ENCODE data around the gene MRRF. TPM values are rescaled to one million over a fixed set of nuclear protein-coding genes. Genes with fewer than 3 reads are reported as not detected.
A peak's percentile ranks its signal among the peaks of the same experiment; 100 is the strongest.

MRRF gene
- total RNA-seq, 1 donor from 2014 or later, result 38.5 TPM

GRCh38 chr9:122364783-122365150 is 100.1 kb downstream of the MRRF start:
- Histone ChIP-seq H3K4me1 (peaks cover 17% of the 10 kb centered on the region), H3K4me3 (no peak overlapping the region), H3K27ac (no peak overlapping the region), H3K9me3 (no peaks in the 10 kb centered on the region), H3K27me3 (no peaks in the 10 kb centered on the region), H3K36me3 (no peaks in the 10 kb centered on the region)
- intact Hi-C loops (cut with DNase I), result no loop called here
- no peak for TF ChIP-seq POLR2AphosphoS5 (IDR thresholded peaks at IDR 0.05; ENCODE audit: insufficient read depth in 1 of 2, low read depth in 1 of 2)
- TF ChIP-seq, protein P1, sequence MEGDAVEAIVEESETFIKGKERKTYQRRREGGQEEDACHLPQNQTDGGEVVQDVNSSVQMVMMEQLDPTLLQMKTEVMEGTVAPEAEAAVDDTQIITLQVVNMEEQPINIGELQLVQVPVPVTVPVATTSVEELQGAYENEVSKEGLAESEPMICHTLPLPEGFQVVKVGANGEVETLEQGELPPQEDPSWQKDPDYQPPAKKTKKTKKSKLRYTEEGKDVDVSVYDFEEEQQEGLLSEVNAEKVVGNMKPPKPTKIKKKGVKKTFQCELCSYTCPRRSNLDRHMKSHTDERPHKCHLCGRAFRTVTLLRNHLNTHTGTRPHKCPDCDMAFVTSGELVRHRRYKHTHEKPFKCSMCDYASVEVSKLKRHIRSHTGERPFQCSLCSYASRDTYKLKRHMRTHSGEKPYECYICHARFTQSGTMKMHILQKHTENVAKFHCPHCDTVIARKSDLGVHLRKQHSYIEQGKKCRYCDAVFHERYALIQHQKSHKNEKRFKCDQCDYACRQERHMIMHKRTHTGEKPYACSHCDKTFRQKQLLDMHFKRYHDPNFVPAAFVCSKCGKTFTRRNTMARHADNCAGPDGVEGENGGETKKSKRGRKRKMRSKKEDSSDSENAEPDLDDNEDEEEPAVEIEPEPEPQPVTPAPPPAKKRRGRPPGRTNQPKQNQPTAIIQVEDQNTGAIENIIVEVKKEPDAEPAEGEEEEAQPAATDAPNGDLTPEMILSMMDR (IDR thresholded peaks at IDR 0.05), result no peak
- no peak for TF ChIP-seq POLR2A (IDR thresholded peaks at IDR 0.05)
- DNase-seq (ENCODE audit: extremely low spot score in 2 of 2), result no peak

DNA sequence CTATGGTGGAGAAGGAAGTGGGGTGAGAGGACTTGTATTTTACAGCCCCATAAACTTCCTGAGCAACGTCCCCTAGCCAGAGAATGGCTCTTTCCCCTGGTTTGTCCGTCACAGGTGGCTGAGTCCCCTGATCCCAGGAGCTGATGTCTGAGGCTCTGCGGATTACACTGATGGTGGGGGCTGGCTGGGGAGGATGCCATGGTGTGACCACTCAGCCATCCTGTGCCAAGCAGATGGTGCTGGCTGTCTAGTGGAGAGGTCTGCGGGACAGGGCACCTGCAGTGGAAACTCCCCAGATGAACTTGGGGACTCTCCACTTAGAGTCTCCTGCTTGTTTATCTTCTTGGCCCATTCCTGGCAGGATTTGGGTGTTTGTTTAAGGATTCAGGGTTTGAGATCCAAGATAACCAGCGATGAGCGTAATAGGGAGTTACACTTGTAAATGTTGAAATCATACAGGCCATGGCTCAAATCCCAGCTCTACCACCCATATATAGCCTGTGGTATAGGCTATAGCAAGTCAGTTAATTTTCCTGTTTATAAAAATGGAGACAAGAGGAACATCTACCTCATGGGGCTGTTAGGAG is 101.5 kb downstream of the MRRF start:
- intact Hi-C loops (cut with DNase I), result no loop called here
- H3K27ac ChIP-seq, result no peak overlapping the region
- TF ChIP-seq, protein P1 (IDR thresholded peaks at IDR 0.05), result no peak
- no peak for TF ChIP-seq POLR2AphosphoS5 (IDR thresholded peaks at IDR 0.05; ENCODE audit: insufficient read depth in 1 of 2, low read depth in 1 of 2)
- TF ChIP-seq POLR2A (IDR thresholded peaks at IDR 0.05), result no peak
- DNase-seq (ENCODE audit: extremely low spot score in 2 of 2), result no peak
- H3K27me3 ChIP-seq, result no peaks in the 10 kb centered on the region
- H3K9me3 ChIP-seq, result no peaks in the 10 kb centered on the region
- no peak overlapping the region for H3K4me3 ChIP-seq
- H3K4me1 ChIP-seq, result peaks cover 27% of the 10 kb centered on the region
- H3K36me3 ChIP-seq, result no peaks in the 10 kb centered on the region

DNA sequence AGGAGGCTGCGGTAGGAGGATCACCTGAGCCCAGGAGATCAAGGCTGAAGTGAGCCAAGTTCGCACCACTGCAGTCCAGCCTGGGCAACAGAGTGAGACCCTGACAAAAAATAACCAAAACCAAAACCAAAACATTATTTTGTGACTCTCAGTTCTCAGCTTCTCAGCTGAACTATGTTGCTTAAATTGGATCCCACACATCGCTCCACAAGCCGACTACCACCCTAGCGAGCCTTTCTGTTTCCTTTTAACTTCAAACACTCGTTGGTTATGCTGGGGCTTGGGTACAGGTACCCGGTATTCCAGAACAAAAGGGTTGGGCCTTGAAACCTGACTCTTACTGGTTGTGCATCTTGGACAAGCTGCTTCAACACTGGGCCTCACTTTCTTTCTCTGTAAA is 102.4 kb downstream of the MRRF start:
- no peak for DNase-seq (ENCODE audit: extremely low spot score in 2 of 2)
- H3K27me3 ChIP-seq, result no peaks in the 10 kb centered on the region
- H3K4me1 ChIP-seq, result peaks cover 35% of the 10 kb centered on the region
- intact Hi-C loops (cut with DNase I), result no loop called here
- TF ChIP-seq POLR2AphosphoS5 (IDR thresholded peaks at IDR 0.05; ENCODE audit: insufficient read depth in 1 of 2, low read depth in 1 of 2), result no peak
- H3K27ac ChIP-seq, result no peak overlapping the region
- H3K4me3 ChIP-seq, result no peak overlapping the region
- no peaks in the 10 kb centered on the region for H3K9me3 ChIP-seq
- no peaks in the 10 kb centered on the region for H3K36me3 ChIP-seq

GRCh38 chr9:122367774-122368460 is 103.2 kb downstream of the MRRF start:
- H3K4me3 ChIP-seq, result no peak overlapping the region
- H3K9me3 ChIP-seq, result no peaks in the 10 kb centered on the region
- no peaks in the 10 kb centered on the region for H3K27me3 ChIP-seq
- H3K4me1 ChIP-seq, result peaks cover 35% of the 10 kb centered on the region
- TF ChIP-seq POLR2AphosphoS5 (IDR thresholded peaks at IDR 0.05; ENCODE audit: insufficient read depth in 1 of 2, low read depth in 1 of 2) (no peak), POLR2A (IDR thresholded peaks at IDR 0.05) (no peak)
- TF ChIP-seq, protein P1 (IDR thresholded peaks at IDR 0.05), result no peak
- no peak for DNase-seq (ENCODE audit: extremely low spot score in 2 of 2)
- peak overlapping the region; percentile 5 for H3K27ac ChIP-seq
- H3K36me3 ChIP-seq, result no peaks in the 10 kb centered on the region
- intact Hi-C loops (cut with DNase I), result no loop called here

DNA sequence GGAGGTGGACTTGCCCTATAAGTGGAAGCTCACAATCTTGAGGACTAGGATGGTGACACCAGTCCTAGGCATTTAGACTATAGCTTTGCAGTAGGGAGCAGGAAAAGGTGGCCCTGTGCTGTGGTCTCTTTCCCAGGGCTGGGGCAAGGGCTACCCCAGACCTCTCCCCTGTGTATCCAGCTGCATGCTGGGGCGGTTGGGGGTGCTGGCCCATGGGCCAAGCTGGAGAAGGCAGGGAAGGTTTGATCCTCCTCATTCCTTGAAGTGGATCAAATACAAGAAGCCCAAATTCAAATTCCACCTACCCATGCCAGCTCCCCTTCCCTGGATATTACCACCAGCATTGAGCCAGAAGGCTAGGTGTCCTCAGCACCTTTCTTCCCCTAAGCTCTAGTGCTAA is 104.0 kb downstream of the MRRF start:
- peaks cover 35% of the 10 kb centered on the region for H3K4me1 ChIP-seq
- no peaks in the 10 kb centered on the region for H3K27me3 ChIP-seq
- H3K9me3 ChIP-seq, result no peaks in the 10 kb centered on the region
- H3K36me3 ChIP-seq, result no peaks in the 10 kb centered on the region
- H3K27ac ChIP-seq, result no peak overlapping the region
- TF ChIP-seq POLR2AphosphoS5 (IDR thresholded peaks at IDR 0.05; ENCODE audit: insufficient read depth in 1 of 2, low read depth in 1 of 2) (no peak), POLR2A (IDR thresholded peaks at IDR 0.05) (no peak)
- H3K4me3 ChIP-seq, result no peak overlapping the region
- no peak for DNase-seq (ENCODE audit: extremely low spot score in 2 of 2)
- intact Hi-C loops (cut with DNase I), result no loop called here

DNA sequence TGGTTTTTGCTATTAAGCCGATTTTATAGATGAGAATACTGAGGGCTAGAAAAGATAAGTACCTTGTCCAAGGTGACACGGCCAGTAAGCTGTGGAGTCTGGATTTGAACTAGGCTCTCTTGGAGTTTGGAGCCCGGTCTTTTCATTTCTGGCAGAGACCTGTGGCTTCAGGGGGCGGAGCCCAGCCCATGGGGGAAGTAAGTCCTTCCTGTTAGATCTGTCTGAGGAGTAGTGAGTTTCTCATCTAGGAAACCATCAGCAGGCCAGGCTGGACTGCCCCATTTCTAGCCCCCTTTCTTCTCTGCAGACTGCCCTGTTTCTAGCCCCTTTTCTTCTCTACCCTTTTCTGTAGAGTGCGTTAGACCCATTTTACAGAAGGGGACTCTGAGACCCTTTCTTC is 105.6 kb downstream of the MRRF start:
- intact Hi-C loops (cut with DNase I), result no loop called here

More for the DNA sequence above, 105.6 kb downstream of the MRRF start:
- Histone ChIP-seq H3K36me3 (no peaks in the 10 kb centered on the region), H3K4me3 (peak overlapping the region; percentile 45 to 51), H3K4me1 (peaks cover 35% of the 10 kb centered on the region), H3K27ac (no peak overlapping the region), H3K9me3 (no peaks in the 10 kb centered on the region), H3K27me3 (no peaks in the 10 kb centered on the region)
- no peak for DNase-seq (ENCODE audit: extremely low spot score in 2 of 2)
- no peak for TF ChIP-seq POLR2A (IDR thresholded peaks at IDR 0.05)
- TF ChIP-seq POLR2AphosphoS5 (IDR thresholded peaks at IDR 0.05; ENCODE audit: insufficient read depth in 1 of 2, low read depth in 1 of 2), result no peak
- TF ChIP-seq, protein P1 (IDR thresholded peaks at IDR 0.05), result no peak

Measured in vagina (tissue), 2 donors.